Measurements from ENCODE around the gene CMIP.

Gene CMIP

GRCh38 chr16:81646561-81646960 is 202.0 kb downstream of the CMIP start:
- no peak for DNase-seq

DNA sequence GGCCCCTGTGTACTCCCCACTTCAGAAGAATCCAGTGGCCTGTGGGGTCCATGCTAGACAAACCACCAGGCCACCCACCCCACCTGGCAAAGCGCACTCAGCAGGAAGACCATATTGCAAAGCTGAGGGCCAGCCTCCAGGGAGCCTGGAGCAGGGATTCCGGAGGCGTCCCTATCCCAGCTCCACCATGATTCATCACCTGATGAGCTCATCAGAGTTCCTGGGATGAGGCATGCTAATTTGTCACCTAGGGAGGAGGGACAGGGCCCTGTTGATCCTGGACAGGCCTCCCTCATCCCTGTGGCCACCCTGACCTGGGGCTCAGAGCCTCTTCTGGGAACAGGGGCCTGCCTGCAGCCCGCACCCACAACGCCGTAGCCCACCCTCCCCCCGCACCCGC is 202.9 kb downstream of the CMIP start:
- DNase-seq = no peak

GRCh38 chr16:81649561-81650184 is 205.1 kb downstream of the CMIP start:
- DNase-seq = no peak

DNA sequence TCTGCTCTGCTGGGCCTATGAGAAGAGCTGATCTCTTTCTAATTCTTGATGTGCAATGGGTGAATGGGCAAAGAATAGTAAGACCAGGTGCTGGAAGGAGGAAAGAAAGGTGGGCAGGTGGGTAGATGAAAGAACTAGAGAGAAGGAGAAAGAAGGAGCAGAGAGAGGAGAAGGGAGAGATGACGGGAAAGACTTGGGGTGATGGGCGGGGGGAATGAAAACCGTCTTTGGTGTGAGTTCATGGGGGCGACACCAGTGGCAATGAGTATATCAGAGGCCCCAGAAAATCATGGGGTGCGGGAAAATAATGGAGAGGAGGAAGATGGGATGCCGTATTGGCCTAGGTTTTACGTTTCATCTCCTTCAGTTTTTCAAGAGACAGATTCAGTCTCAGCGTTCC is 205.7 kb downstream of the CMIP start:
- no peak for DNase-seq

GRCh38 chr16:81650982-81651562 is 206.5 kb downstream of the CMIP start:
- no peak for DNase-seq

GRCh38 chr16:81651758-81652718 is 207.4 kb downstream of the CMIP start:
- no peak for DNase-seq

DNA sequence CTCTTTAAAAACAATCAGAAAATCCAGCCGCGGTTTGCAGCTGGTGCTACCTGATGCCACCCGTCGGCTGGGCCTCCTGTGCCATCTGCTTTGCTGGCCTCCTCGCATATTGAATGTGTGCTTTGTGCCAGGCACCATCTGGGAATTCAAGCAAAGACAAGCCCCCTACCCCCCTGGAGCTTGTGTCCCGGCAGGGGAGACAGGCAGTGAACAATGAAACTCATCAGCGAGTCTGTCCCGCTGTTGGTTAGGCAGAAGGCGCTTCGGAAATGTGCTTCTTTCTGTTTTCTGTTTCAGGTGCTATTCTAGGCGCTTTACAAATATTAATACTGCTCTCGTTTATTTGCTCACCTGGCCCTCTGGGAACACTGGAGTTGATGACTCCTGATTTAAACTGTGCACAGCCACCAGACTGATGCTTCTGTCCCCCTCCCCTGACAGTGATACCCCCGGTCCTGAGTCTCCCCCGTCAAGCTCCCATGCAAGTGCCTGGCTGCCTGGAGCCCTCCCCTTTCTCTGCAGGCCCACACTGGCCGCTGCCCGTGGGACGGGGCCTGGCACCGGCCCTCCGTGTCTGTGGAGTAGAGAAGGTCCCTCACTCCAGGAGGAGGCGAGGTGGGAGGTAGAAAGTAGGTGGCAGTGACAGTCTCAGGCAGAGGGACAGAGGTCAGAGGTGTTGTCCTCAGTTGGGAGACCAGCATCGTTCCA is 208.3 kb downstream of the CMIP start:
- DNase-seq = no peak

GRCh38 chr16:81654346-81654745 is 209.7 kb downstream of the CMIP start:
- no peak for DNase-seq

GRCh38 chr16:81655469-81656162 is 211.0 kb downstream of the CMIP start:
- no peak for DNase-seq

DNA sequence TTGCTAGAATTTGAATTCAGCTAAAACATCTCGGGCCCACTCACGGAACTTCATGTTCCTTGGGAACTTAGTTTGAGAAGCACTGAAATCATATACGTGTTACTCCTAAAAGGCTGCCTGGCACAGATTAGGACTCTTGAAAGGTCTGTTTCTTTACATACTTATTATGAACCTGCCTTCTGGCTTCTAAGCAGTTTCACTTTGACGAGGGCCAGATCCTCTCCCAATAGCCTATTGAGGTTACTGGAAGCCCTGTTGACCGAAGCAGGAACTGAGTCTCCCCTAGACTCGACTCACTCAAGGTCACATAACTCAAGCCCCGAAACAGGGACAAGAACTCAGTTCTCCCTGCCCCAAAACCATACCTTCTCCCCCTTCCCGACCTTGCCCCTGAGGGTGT is 212.6 kb downstream of the CMIP start:
- no peak for DNase-seq

- no peak for DNase-seq
These were observed 213.2 kb downstream of the CMIP start for GRCh38 chr16:81657781-81658180.

DNA sequence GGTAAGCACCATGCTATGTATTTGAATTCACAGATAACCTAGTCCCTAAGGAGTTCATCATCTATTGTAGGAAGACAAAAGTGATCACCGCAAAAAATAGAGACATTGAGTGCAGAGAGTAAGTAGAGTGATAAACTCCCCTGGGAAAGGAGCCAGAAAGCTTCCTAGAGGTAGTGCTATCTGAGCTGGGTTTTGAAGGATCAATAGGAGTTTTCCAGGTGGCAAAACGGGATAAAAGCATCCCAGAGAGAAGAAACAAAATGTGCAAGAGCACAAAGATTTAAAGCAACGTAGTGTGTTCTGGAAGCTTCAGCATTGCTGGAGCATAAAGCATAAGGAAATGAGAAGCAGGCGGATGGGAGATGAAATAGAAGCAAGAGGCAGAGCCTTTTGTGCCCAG is 213.8 kb downstream of the CMIP start:
- no peak for DNase-seq

GRCh38 chr16:81659249-81659648 is 214.6 kb downstream of the CMIP start:
- DNase-seq = no peak

DNA sequence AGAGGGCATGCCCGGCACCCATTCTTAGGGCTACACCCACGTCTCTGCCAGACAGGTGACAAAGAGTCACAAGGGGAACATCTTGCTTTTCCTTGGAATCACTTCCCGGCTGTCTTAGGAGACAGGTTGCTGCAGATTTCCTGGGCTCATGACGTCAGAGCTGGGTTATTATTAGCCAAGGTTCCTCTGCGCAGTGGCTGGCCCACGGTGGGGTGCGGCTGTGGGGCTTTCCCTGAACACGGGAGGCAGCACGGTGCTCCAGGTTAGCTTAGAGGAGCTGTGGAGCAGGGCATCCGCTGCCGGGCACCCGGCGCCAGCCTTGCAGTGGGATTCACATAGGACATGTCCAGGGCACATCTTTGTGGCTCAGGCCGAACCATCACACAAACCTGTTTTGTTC is 216.5 kb downstream of the CMIP start:
- DNase-seq = no peak

DNA sequence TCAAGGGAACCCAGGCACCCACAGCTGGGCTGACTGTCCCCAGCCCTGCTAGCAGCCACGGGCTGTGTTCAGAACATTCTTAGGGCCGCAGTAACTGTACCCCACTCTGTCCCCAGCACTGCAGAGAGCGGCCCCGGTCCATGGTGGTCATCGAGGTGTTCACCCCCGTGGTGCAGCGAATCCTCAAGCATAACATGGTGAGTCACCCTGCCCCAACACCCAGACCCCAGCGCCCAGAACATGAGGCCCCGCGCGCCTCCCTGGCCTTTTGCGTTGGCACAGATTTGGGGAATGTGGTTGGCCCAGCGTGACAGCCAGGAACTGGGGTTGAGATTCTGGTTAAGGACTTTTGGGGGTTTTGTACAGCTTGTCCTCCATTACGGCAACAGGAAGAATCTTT is 219.5 kb downstream of the CMIP start:
- DNase-seq = no peak

- DNase-seq = no peak
These were observed 221.0 kb downstream of the CMIP start for GRCh38 chr16:81665588-81665987.

GRCh38 chr16:81666113-81666512 is 221.5 kb downstream of the CMIP start:
- no peak for DNase-seq

DNA sequence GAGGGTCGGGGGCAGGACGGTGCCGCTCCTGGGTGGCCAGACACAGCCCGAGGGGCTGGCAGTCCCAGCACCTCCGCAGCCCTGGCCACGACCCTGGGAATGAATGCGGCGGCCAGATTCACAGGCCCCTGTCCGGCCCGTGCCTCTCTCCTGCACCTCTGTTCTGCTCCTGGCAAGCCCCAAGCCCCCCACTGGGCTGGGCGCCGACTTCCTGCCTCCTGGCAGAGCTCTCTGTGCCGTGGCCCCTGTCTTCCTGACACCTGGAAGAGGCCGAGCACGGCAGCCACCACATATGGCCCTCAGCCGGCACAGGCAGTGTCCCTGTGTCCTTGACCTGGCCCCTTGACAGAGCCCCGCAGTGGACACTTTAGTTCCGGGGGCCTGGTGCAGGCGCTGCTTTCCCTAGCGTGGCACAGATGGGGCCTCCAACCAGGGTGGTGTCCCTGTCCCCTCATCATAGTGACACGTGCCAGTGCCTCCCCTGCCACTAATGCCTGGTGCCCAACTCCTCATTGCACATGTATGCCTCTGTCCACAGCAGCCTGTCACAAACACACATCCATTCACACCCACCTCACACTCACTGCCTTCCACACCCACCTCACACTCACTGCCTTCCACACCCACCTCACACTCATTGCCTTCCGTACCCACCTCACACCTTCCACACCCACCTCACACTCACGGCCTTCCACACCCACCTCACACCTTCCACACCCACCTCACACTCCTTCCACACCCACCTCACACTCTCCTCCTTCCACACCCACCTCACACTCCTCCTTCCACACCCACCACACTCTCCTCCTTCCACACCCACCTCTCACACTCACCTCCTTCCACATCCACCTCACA is 223.9 kb downstream of the CMIP start:
- DNase-seq = no peak

DNA sequence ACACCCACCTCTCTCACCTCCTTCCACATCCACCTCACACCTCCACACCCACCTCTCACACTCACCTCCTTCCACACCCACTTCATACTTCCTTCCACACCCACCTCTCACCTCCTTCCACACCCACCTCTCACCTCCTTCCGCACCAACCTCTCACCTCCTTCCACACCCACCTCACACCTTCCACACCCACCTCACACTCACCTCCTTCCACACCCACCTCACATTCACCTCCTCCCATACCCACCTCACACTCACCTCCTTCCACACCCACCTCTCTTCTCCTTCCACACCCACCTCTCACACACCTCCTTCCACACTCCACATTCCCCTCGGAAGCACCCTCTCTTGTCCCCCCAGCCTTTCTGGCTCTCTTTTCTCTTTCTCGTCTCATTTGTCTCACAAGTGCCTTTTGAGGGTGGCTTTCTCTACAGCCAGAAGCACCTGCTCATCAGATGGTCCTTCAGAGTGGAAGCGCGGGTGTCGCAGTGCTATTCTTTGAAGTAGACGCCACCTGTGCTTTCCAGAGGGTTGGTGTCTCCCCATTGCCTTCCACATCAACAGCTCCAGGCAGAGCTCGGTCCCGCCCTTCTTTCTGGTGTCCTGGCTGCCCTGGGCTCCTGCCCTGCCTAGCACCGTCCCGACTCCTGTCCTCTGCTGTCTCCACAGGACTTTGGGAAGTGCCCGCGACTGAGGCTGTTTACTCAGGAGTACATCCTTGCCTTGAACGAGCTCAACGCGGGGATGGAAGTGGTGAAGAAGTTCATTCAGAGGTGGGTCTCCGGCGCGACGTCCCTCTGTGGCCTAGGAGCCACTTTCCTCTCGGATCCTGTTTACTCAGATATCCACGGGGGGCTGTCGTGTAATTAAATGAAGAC is 225.1 kb downstream of the CMIP start:
- DNase-seq = no peak

DNA sequence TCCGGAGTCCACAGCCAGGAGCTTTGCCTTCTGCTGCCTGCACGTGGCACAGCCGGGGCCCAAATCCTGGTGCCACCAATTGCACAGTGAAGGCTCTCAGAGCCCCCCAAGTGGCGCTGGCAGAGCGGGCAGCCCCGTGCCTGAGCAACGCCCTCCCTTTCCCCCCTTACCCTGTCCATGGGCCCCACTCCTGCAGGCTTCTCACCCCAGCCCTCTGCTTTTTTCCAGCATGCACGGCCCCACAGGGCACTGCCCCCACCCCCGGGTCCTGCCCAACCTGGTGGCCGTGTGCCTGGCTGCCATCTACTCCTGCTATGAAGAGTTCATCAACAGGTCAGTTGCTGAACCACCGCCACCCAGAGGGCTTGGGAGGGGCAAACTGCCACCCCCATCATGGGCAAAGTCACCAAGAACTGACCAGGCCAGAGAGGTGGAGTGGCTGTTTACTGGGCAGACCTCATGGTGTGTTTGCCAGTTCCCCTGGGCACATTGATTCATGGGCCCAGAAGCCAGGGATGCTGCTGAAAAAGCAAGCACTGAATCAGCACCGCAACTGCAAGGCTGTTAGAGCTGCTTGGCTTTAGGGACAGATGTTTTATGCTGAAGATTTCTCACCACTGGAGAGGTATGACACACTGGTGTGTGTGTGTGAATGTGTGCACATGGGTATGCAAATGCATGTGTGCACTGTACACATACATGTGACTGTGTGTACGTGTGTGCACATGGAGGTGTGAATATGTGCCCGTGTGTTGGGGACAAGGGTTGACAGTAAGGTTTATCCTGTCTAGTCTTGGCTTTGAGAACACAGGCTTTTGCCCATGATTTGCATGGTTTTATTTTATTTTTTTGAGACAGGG is 227.4 kb downstream of the CMIP start:
- DNase-seq = no peak
